Measurements from ENCODE around the gene HPRT1.

DNA sequence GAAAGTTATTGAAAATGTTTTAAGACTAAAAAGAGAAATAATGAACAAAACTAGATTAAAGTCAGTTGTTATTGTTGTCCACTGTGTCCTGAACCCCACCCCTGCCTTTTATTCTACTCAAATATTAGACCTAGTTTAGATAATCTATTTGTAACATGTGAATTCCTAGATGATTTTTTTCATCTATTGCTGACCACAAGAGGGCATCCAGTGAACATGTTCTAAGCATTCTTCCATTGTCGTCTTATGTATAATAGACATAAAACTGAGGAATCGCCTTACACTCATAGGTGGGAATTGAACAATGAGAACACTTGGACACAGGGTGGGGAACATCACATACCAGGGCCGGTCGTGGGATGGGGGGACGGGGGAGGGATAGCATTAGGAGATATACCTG is 36.4 kb upstream of the HPRT1 start:
- peak in 1 of 4 experiments; percentile 11 for TF ChIP-seq CTCF (IDR thresholded peaks at IDR 0.05)
- no peak for TF ChIP-seq POLR2A (IDR thresholded peaks at IDR 0.05)

All from uterus (tissue), 2 donors.